WTC11 (cell line): ENCODE results near the gene NFAM1.

Source experiments
- AFF4 ChIP-seq: sonication (generic); formaldehyde crosslinking; IDR thresholded peaks from 2 replicates; pipeline ENCODE4 v1.8.1; 2023; ENCODE audit warnings: mild to moderate bottlenecking, missing genetic modification reagents, borderline replicate concordance
- CTCF ChIP-seq: fragments of 200-600 bp; IDR thresholded peaks from 2 replicates; pipeline ENCODE4 v1.8.0; 2022; ENCODE audit warnings: antibody characterized with exemption
- E2F4 ChIP-seq: sonication (generic); formaldehyde crosslinking; IDR thresholded peaks from 2 replicates; pipeline ENCODE4 v1.8.1; 2022; ENCODE audit warnings: low read depth, mild to moderate bottlenecking, moderate library complexity, missing genetic modification reagents, borderline replicate concordance
- ESRRA ChIP-seq: sonication (generic); formaldehyde crosslinking; IDR thresholded peaks from 2 replicates; pipeline ENCODE4 v1.8.1; 2022; ENCODE audit warnings: mild to moderate bottlenecking, missing genetic modification reagents, borderline replicate concordance
- GABPB1 ChIP-seq: sonication (generic); formaldehyde crosslinking; IDR thresholded peaks from 2 replicates; pipeline ENCODE4 v1.8.1; 2023; ENCODE audit warnings: mild to moderate bottlenecking, missing genetic modification reagents
- IRF2 ChIP-seq: sonication (generic); formaldehyde crosslinking; IDR thresholded peaks from 2 replicates; pipeline ENCODE4 v1.8.0; 2022; ENCODE audit warnings: low read depth, missing genetic modification reagents, borderline replicate concordance
- KAT7 ChIP-seq: sonication (generic); formaldehyde crosslinking; IDR thresholded peaks from 2 replicates; pipeline ENCODE4 v1.8.1; 2023; ENCODE audit warnings: missing genetic modification reagents, mild to moderate bottlenecking, borderline replicate concordance
- NR2C2 ChIP-seq: sonication (generic); formaldehyde crosslinking; IDR thresholded peaks from 2 replicates; pipeline ENCODE4 v1.8.0; 2022; ENCODE audit warnings: mild to moderate bottlenecking, missing genetic modification reagents
- NR3C1 ChIP-seq: sonication (generic); formaldehyde crosslinking; conservative IDR thresholded peaks from 2 replicates; pipeline ENCODE4 v1.8.1; 2023; ENCODE audit warnings: low read depth, mild to moderate bottlenecking, missing genetic modification reagents
- SP1 ChIP-seq: sonication (generic); formaldehyde crosslinking; conservative IDR thresholded peaks from 2 replicates; pipeline ENCODE4 v1.8.1; 2022; ENCODE audit warnings: missing genetic modification reagents
- ZNF121 ChIP-seq: sonication (generic); formaldehyde crosslinking; IDR thresholded peaks from 2 replicates; pipeline ENCODE4 v1.8.0; 2023; ENCODE audit warnings: missing genetic modification reagents
- ZNF263 ChIP-seq: sonication (generic); formaldehyde crosslinking; IDR thresholded peaks from 2 replicates; pipeline ENCODE4 v1.8.1; 2022; ENCODE audit warnings: low read depth, mild to moderate bottlenecking, moderate library complexity, missing genetic modification reagents
- ZNF281 ChIP-seq: sonication (generic); formaldehyde crosslinking; IDR thresholded peaks from 2 replicates; pipeline ENCODE4 v1.8.0; 2023; ENCODE audit warnings: mild to moderate bottlenecking, missing genetic modification reagents
- ZNF671 ChIP-seq: fragments of 250-450 bp; sonication (Bioruptor Pico); IDR thresholded peaks from 2 replicates; pipeline ENCODE4 v1.8.0; 2021; ENCODE audit warnings: mild to moderate bottlenecking

- TF ChIP-seq ZNF281 (CRISPR knock-in tag) (no peak), CTCF (no peak), ZNF263 (CRISPR knock-in tag) (no peak), NR3C1 (no peak), ZNF121 (CRISPR knock-in tag) (no peak), KAT7 (CRISPR knock-in tag) (no peak), AFF4 (CRISPR knock-in tag) (no peak), IRF2 (CRISPR knock-in tag) (no peak), GABPB1 (CRISPR knock-in tag) (no peak), ZNF671 (no peak), SP1 (no peak), NR2C2 (CRISPR knock-in tag) (no peak), E2F4 (CRISPR knock-in tag) (no peak), ESRRA (CRISPR knock-in tag) (no peak)
These were observed 12.8 kb downstream of the NFAM1 start for GRCh38 chr22:42419243-42419881.
